ENCODE measurements around the gene FBN3.

FBN3 gene

GRCh38 chr19:8148088-8148409 lies 1.3 kb downstream of the FBN3 start:
- DNase-seq: no peak

DNA sequence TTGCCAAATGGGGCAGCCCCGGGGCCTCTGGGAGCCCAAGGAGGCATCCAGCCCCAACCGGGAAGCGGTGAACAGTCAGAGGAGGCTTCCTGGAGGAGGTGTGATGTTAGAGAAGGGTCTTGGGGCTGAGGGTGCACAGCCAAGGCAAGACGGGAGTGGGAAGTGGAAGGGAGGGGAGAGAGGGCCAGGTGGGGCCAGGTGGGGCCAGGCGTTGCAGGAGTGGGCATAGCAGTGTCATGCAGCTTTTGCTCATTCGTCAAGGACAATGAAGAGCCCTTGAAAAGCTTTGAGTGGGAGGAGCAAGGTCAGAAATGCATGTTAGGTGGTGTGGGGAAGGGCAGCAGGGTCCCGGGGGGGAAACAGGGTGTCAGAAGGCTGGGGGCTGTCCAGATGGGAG lies 1.8 kb downstream of the FBN3 start:
- no peak for DNase-seq

GRCh38 chr19:8146877-8147581 lies 2.4 kb downstream of the FBN3 start:
- DNase-seq: no peak

- DNase-seq: no peak
Measured at GRCh38 chr19:8144273-8144995, 5.0 kb downstream of the FBN3 start.

- DNase-seq: no peak
Measured at GRCh38 chr19:8143041-8143440, 6.4 kb downstream of the FBN3 start.

GRCh38 chr19:8142513-8142900 lies 6.9 kb downstream of the FBN3 start:
- DNase-seq: no peak

- no peak for DNase-seq
Measured at GRCh38 chr19:8141726-8142512, 7.5 kb downstream of the FBN3 start.

DNA sequence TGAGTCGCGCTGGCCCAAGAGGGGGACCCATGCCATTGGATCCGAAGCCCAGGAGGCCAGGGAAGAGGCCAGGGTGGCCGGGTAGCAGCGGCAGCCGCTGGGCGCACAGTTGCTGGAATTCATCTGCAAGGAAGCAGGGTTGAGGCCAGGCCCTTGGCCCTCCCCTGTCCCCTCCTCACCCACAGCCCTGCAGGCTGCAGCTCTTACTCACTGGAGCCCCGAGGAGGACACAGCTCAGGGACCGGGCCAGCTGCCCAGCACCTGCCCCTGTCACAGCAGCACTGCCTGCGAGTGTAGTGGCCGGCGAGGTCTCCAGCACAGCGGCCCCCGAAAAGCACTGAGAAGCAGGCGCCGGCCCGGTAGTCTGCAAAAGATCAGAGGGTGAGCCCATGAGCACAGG lies 11.2 kb downstream of the FBN3 start:
- no peak for DNase-seq

DNA sequence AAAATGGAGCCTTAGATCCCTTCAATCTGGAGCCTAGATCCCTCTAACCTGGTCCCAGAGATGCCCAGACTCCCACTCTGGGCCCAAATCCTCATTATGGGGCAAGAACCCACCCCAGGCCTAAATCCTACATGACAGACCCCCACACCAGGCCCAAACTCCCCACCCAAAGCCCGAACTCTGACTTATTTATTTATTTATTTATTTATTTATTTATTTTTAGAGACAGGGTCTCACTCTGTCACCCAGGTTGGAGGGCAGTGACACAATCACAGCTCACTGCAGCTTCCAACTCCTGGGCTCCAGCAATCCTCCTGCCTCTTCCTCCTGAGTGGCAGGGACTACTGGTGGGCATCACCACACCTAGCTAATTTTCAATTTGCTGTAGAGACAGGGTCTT lies 12.0 kb downstream of the FBN3 start:
- DNase-seq: no peak

GRCh38 chr19:8135946-8136618 lies 13.3 kb downstream of the FBN3 start:
- DNase-seq: no peak

DNA sequence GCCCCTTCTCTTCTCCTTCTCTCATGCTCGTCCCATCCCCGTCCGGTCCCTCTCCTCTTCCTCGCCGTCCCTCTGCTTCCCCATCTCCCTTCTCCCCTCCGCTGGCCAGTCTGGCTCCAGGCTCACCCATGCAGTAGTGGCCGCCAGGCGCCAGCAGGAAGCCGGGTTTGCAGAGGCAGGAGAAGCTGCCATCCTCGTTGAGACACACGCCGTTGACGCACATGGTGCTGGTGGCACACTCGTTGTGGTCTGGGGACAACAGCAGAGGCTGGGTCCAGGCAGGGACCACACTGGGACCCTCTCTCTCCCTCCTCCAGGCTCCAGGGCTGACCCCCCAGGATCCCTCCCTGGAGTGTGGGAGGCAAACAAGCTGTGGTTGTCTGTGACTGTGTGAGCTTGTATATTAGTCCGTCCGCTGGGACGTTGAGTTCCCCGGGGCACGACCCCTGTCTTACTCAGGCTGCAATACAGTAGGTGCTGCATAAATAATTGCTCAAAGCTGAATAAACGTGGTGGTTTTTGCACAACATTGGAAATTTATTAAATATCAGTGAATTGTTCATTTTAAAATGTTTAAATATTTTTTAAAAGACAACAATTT lies 16.4 kb downstream of the FBN3 start:
- DNase-seq: no peak

GRCh38 chr19:8131517-8131916 lies 17.9 kb downstream of the FBN3 start:
- DNase-seq: no peak

DNA sequence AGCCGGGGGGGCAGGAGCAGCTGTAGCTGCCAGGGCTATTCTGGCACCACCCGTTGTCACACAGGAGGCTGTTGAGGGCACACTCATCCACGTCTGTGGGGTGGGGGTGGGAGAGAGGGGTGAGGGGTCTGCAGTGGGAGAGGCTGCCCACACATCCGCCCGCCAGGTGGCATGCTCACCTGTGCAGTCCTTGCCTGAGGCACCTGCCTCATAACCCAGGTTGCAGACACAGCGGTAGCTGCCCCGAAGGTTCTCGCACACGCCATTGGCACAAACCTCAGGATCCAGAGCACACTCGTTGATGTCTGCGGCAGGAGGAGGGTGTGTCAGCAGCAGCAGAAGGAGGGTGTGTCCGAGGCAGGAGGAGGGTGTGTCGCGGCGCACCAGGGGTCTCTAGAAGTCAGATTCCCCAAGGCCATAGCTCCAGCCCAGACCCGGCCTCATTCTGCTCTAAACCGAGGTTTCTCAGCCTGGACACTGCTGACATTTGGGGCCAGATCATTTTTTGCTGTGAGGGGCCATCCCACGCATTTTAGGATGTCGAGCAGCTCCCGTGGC lies 20.3 kb downstream of the FBN3 start:
- DNase-seq: no peak

DNA sequence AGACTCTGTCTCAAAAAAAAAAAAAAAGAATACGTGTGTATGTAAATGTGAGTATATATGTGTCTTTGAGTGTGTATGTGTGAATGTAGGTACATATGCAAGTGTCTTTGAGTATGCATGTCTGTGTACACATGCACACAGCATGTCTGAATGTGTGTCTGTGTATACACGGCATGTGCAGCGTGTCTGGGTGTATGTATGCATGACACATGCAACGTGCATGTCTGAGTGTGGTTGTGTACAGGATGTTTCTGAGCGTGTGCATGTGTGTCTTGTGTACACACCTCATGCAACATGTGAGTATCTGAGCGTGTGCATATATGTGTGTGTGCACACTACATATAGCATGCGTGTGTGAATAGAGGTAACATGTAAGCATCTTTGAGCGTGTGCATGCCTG lies 20.8 kb downstream of the FBN3 start:
- no peak for DNase-seq

DNA sequence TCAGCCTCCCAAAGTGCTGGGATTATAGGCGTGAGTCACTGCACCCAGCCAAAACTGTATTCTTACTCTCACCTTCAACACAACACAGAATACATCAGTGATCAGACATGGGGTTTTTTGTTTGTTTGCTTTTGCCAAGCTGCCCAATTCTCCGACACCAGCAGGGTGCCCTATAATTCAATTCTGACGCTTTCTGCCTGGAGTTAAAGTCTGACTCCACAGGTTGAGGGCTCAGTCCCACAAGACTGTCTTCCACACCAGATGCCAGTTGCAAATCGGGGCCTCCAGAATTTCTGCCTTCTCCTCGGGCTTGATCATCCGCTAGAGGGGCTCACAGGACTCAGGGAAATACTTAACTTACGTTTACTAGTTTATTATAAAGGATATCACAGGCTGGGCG lies 22.1 kb downstream of the FBN3 start:
- no peak for DNase-seq

DNA sequence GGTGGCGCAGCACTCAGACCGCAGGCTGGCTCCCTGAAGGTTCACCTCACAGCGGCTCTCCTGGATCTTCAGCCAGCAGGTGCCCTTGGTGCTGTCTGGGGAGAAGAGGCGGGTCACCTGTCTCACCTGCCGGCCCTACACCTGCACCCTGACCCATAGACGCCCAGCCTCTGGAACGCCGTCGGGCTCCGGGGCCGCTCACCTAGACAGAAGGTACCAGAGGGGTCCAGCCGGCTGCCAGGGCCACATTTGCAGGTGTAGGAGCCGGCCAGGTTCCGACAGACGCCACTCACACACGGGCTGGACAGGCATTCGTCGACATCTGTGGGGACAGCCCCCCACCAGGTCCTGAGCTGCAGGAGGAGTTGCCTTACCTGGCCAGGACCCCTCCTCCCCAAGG lies 22.9 kb downstream of the FBN3 start:
- no peak for DNase-seq

- no peak for DNase-seq
Measured at GRCh38 chr19:8126008-8126407, 23.4 kb downstream of the FBN3 start.

- DNase-seq: no peak
Measured at GRCh38 chr19:8123683-8124082, 25.7 kb downstream of the FBN3 start.

- DNase-seq: no peak
Measured at GRCh38 chr19:8120636-8121480, 28.5 kb downstream of the FBN3 start.

GRCh38 chr19:8117991-8118390 lies 31.4 kb downstream of the FBN3 start:
- DNase-seq: no peak

GRCh38 chr19:8116437-8117293 lies 32.7 kb downstream of the FBN3 start:
- DNase-seq: no peak
